H1 (cell line): ENCODE measurements around the gene SRRM2. TPM values are rescaled to one million over a fixed set of nuclear protein-coding genes. Genes with fewer than 3 reads are reported as not detected.

Experiments
- BACH1 ChIP-seq: IDR thresholded peaks from 2 replicates; pipeline ENCODE4 v1.6.1; 2012; ENCODE audit warnings: low read length, improper control_type of control experiment
- CHD2 ChIP-seq: IDR thresholded peaks from 2 replicates; pipeline ENCODE4 v1.6.1; 2012; ENCODE audit warnings: low read length, improper control_type of control experiment
- CHD7 ChIP-seq: fragments of 300-600 bp; sonication (generic); IDR thresholded peaks from 2 replicates; pipeline ENCODE4 v1.7.1; 2012; ENCODE audit warnings: low read length, moderate library complexity, mild to moderate bottlenecking, inconsistent platforms; ENCODE audit not compliant: insufficient replicate concordance
- EGR1 ChIP-seq: IDR thresholded peaks from 2 replicates; pipeline ENCODE4 v1.6.1; 2011; ENCODE audit warnings: low read depth, low read length, borderline replicate concordance
- KDM4A ChIP-seq: IDR thresholded peaks from one replicate; pipeline ENCODE4 v1.7.1; 2012; ENCODE audit warnings: low read depth, mild to moderate bottlenecking, moderate library complexity, low read length, inconsistent platforms; ENCODE audit not compliant: severe bottlenecking
- KDM5A ChIP-seq: fragments of 200-600 bp; IDR thresholded peaks from 2 replicates; pipeline ENCODE4 v1.7.1; 2012; ENCODE audit warnings: mild to moderate bottlenecking, low read length, inconsistent platforms, mixed read lengths
- RFX5 ChIP-seq: IDR thresholded peaks from 2 replicates; pipeline ENCODE4 v1.6.1; 2011; ENCODE audit warnings: low read depth, low read length, improper control_type of control experiment, borderline replicate concordance
- YY1 ChIP-seq: IDR thresholded peaks from 2 replicates; pipeline ENCODE4 v1.6.1; 2011; ENCODE audit warnings: low read depth, mild to moderate bottlenecking, low read length
- polyA plus RNA-seq, 7 experiments: library from polyadenylated mRNA; depleted of rRNA in 3 of 7; stranded (reverse) in 5 of 7; unstranded in 2 of 7; fragments of >200 nt in 5 of 7; fragments of 200-250 nt in 2 of 7; gene quantifications; 1 replicate in 5 of 7; 2 replicates in 1 of 7; 4 replicates in 1 of 7; pipeline versions ENCODE4 v1.2.1 to v1.2.3, GENCODE V29; 2011 to 2013; ENCODE audit warnings: missing spikeins in 2 of 7, mixed read lengths in 2 of 7
- total RNA-seq: library from RNA; stranded (reverse); fragmentation: NEBNext Ultra II Directional; extraction: Animal tissue kit (Norgen Biotek cat#: 25700); gene quantifications from 2 replicates; pipeline ENCODE4 v1.2.1, GENCODE V29; 2021

Gene SRRM2
- total and polyA plus RNA-seq, 2 of the 8 experiments (the other 6 are each of a cell fraction or from before 2014, with no cell fraction given), result 300 to 579 TPM

- TF ChIP-seq EGR1 (no peak), RFX5 (no peak), BACH1 (no peak), YY1 (no peak), KDM5A (no peak), CHD2 (no peak), KDM4A (no peak), CHD7 (no peak)
Observed at GRCh38 chr16:2713523-2713922, 38.9 kb upstream of the SRRM2 start (continued).
